ENCODE measurements around the gene TNRC6C. TPM values are rescaled to one million over a fixed set of nuclear protein-coding genes. Genes with fewer than 3 reads are reported as not detected.

The TNRC6C gene
- total RNA-seq, 1 donor from 2014 or later = 13.1 TPM

- TF ChIP-seq CTCF (IDR thresholded peaks at IDR 0.05; ENCODE audit: unreplicated experiment) = no peak
- Mint-ChIP-seq H3K4me3 (ENCODE audit: unreplicated experiment) (no peak overlapping the region), H3K36me3 (ENCODE audit: low read depth, unreplicated experiment) (peaks cover 25% of the 10 kb centered on the region), H3K27ac (ENCODE audit: unreplicated experiment) (no peak overlapping the region), H3K4me1 (ENCODE audit: unreplicated experiment) (no peaks in the 10 kb centered on the region), H3K27me3 (ENCODE audit: unreplicated experiment) (peaks cover 15% of the 10 kb centered on the region), H3K9me3 (ENCODE audit: unreplicated experiment) (no peaks in the 10 kb centered on the region)
- no peak for DNase-seq (ENCODE audit: low spot score)
Measured at GRCh38 chr17:78108726-78109488, 150.4 kb downstream of the TNRC6C start.

DNA sequence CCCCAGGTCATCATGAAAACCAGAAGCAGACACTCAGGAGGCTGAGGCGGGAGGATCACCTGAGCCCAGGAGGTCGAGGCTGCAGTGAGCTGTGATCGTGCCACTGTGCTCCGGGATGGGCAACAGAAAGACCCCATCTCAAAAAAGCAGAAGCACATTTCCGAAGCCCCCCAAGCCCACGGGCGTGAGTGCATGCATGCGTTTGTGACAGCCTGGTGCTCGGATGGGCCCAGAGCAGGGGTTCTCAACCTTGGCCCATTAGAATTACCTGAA, 150.9 kb downstream of the TNRC6C start:
- no peak for TF ChIP-seq CTCF (IDR thresholded peaks at IDR 0.05; ENCODE audit: unreplicated experiment)
- H3K27me3 Mint-ChIP-seq (ENCODE audit: unreplicated experiment) = peaks cover 19% of the 10 kb centered on the region
- no peaks in the 10 kb centered on the region for H3K4me1 Mint-ChIP-seq (ENCODE audit: unreplicated experiment)
- no peak for DNase-seq (ENCODE audit: low spot score)
- peaks cover 29% of the 10 kb centered on the region for H3K36me3 Mint-ChIP-seq (ENCODE audit: low read depth, unreplicated experiment)
- no peak overlapping the region for H3K27ac Mint-ChIP-seq (ENCODE audit: unreplicated experiment)
- no peak overlapping the region for H3K4me3 Mint-ChIP-seq (ENCODE audit: unreplicated experiment)
- no peaks in the 10 kb centered on the region for H3K9me3 Mint-ChIP-seq (ENCODE audit: unreplicated experiment)

GRCh38 chr17:78110363-78111015, 152.0 kb downstream of the TNRC6C start:
- H3K27ac Mint-ChIP-seq (ENCODE audit: unreplicated experiment) = no peak overlapping the region
- no peaks in the 10 kb centered on the region for H3K9me3 Mint-ChIP-seq (ENCODE audit: unreplicated experiment)
- no peak for DNase-seq (ENCODE audit: low spot score)
- no peak for TF ChIP-seq CTCF (IDR thresholded peaks at IDR 0.05; ENCODE audit: unreplicated experiment)
- H3K4me1 Mint-ChIP-seq (ENCODE audit: unreplicated experiment) = no peaks in the 10 kb centered on the region
- H3K36me3 Mint-ChIP-seq (ENCODE audit: low read depth, unreplicated experiment) = peaks cover 29% of the 10 kb centered on the region
- peak overlapping the region; percentile 47 for H3K4me3 Mint-ChIP-seq (ENCODE audit: unreplicated experiment)
- H3K27me3 Mint-ChIP-seq (ENCODE audit: unreplicated experiment) = peaks cover 19% of the 10 kb centered on the region

DNA sequence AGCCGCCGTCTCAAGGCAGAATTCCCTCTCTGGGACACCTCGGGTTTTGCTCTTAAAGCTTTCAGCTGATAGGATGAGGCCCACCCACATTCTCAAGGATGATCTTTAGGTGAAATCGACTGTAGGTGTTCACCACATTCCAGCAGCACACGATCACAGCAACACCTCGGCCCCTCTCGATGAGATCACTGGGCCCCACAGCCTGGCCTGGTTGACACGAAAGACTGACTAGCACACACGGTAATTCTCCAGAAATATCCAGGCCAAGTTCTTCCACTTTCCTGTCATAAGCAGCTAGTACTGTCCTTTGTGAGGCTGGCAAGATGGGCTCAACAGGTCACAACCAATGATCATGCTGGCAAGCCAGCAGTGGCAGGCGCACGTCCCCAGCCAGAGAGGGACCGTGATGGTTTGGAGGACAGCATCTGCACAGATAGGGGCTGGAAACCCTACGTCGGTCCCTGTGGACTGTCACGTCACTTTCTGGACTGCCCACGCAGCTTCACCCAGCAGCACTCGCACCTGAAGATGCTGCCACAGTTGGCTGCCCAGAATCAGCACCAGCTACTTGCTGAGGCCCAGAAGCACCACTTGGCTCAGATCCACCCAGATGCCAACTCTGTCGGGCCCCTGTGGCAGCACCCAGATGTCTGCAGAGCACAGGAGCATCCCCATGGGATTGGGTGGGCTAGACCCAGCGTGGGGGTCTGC, 152.7 kb downstream of the TNRC6C start:
- DNase-seq (ENCODE audit: low spot score) = no peak
- Mint-ChIP-seq H3K4me1 (ENCODE audit: unreplicated experiment) (no peaks in the 10 kb centered on the region), H3K9me3 (ENCODE audit: unreplicated experiment) (no peaks in the 10 kb centered on the region), H3K27me3 (ENCODE audit: unreplicated experiment) (peaks cover 19% of the 10 kb centered on the region), H3K36me3 (ENCODE audit: low read depth, unreplicated experiment) (peaks cover 29% of the 10 kb centered on the region), H3K4me3 (ENCODE audit: unreplicated experiment) (no peak overlapping the region), H3K27ac (ENCODE audit: unreplicated experiment) (no peak overlapping the region)
- no peak for TF ChIP-seq CTCF (IDR thresholded peaks at IDR 0.05; ENCODE audit: unreplicated experiment)
